SHP77 (cell line): Measurements from ENCODE around the gene ZBTB8A.
"Not testable (repeated sequence)": the region's sequence is repeated elsewhere in the genome, so short reads cannot be mapped to it uniquely, and the experiment has no call there.

Source experiments
- DNase-seq, 2 experiments: peaks; one replicate each; lab custom pipeline; 2025; lab: John Stamatoyannopoulos, UW

Gene ZBTB8A

DNA sequence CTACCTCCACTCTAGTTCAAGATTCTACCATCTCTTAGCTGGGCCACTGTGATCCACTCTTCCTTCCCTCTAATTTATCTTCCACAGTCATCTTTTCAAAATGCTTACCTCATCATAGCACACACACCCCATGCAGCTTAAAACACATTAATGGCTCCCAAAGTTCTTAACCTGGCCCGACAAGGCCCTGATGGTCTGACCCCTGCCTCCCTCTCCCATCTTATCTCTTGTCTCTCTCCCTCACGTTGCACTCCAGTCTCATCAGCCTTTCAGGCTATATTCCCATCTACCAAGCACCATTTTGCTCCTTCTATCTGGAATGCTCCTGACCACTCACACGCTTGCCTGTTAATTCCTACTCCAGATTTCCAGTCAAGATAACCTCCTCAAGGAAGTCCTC is 2.5 kb upstream of the ZBTB8A start:
- no peak for DNase-seq

DNA sequence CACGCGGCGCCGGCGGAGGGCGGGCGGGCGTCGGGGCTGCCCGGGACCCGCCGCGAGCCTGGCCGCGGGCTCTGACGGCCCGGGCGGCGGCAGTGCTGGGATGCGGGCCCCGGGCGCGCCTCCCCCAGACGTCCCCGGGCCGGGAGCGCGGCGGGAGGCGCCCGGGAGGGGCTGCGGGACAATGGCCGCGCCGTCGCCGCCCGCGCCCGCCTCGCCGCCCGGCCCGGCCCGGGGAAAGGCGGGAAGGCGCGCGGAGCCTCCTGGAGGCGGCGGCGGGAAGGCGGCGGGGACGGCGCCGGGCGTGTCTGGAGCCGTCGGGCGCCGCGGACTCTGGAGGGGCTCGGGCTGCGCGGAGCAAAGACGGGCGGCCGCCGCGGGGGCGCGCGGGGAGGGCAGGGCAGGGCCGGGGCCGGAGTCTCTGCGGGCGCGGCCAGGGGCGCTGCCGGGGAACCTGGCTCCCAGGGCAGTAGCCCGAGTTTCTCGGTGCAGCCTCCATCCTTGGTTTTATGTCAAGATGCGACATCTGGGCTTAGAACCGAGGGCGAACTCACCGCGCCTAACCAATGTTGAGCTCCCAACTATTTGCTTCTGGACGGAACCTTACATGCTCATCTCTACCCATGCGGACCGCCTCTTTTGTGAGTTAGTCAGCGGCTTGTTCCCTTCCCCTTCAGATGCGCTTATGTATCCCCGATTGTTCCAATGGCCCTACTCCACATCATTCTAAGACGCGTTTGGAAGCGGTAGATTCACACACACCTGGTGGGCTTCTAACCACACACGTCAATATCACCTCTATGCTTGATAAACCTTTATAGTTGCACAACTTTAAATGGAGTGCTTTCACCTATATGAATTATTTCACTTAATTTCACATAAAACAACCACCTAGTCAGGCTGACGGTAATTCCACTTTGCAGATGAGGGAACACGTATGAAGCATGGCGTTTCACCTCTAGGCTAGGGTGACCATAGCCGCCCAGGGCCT is 651 bp downstream of the ZBTB8A start:
- peak; percentile 8 to 33 for DNase-seq

DNA sequence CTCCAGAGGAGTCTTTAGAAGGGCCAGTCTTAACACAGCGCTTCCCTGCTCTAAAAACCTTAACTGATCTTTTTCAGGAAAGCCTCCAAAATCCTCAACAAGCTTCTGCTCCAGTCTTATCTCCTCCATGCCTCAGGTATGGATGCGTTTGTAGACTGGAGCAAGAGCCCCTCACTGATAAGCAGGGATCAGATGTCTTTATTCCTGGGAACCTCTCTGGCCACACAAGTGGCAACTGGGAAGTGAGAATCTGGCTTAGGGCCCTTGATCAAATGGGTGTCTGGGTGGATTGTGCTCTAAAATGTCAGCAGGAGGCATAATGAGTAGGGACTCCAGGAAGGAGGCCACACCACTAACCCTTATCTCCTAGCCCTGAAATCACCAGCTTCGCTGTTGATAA is 1.4 kb downstream of the ZBTB8A start:
- DNase-seq, result no peak

DNA sequence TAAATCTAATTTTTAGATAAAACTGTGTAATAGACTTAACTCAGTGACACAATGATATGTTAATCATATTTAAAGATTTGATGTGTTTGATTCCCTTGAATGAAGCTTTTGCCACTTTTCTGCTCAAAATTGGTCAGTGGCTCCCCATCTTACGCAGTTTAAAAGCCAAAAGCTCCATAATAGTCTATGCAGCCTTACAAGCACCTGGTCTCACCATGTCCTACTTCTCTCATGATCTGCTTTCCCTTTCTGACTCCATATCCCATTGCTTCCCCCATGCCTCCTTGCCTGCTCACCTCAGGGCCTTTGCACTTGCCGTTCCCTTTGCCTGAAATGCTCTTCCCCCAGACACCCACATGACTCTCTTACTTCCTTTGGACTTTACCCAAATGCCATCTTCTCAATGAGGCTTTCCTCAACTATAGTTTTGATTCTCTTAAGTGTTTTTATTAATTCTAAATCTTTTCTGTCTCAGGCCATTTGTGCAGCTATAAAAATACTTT is 1.9 kb downstream of the ZBTB8A start:
- DNase-seq, result no peak

DNA sequence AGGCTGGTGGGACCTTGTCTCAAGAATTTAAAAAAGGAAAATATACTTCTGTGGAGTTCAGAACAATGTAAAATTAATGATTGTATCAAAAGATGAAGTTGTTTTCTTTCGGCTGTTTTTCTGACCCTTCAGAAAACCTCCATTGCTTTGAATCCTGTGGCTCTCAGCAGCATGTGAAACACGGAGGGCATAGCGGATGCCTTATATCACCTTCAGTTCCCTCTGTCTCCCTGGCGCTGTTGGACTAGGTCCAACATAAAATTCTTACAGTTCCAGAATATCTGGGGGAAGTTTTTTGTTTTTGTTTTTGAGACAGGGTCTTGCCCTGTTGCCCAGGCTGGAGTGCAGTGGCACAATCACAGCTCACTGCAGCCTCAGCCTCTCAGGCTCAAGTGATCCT is 7.4 kb downstream of the ZBTB8A start:
- DNase-seq, result no peak

DNA sequence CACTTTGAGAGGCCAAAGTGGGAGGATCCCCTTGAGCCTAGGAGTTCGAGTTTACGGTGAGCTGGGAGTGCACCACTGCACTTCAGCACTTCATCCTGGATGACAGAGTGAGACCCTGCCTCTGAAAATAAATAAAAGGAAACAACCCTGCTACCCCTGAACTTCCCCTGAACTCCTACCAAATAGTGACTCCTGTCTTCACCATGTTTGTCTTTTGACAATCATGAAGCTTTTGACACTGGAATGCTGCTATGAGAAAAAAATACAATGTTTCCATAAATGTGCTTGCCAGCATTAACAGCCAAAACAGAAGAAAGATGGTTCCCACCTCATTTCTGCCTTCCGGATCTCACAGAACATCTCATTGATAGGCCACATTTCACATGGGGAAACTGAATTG is 10.4 kb downstream of the ZBTB8A start:
- no peak for DNase-seq

DNA sequence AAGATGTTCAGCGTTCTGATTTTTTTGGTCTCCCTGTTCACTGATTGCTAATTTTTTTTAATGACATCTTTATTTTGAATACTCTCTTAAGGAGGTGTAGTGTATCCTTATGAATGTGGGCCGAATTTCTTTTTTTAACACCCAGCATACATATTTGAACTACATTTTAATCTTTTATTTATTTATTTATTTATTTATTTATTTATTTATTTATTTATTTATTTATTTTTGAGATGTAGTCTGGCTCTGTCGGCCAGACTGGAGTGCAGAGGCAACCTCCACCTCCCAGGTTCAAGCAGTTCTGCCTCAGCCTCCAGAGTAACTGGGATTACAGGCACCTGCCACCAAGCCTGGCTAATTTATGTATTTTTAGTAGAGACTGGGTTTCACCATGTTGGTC is 15.1 kb downstream of the ZBTB8A start:
- no peak for DNase-seq

DNA sequence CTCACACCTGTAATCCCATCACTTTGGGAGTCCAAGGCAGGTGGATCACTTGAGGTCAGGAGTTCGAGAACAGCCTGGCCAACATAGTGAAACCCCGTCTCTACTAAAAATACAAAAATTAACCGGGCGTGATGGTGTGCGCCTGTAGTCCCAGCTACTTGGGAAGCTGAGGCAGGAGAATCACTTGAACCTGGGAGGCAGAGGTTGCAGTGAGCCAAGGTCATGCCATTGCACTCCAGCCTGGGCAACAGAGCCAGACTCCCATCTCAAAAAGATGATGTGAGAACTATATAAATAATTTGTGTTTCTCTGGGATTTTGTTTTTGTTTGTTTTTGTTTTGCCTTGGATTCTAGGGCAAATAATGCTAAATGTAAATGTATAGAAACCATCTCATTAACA is 17.8 kb downstream of the ZBTB8A start:
- not testable (repeated sequence) for DNase-seq

DNA sequence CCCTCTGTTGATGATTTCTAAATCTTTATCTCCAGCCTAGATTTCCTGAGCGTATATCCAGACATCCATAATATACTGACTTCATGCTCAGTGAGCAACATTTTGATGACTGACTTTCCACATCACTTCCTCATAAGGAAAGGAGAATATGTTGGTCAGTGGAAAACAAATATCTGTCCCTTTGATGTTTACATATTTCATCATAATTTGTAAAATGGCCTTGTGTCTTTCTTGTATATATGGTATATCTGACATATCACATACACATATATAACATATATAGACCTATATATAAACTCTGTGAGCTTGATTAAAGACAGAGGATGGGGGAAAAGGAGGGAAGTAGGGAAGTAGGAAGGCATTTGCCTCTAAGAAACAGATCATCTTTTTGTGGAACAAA is 18.6 kb downstream of the ZBTB8A start:
- no peak for DNase-seq

DNA sequence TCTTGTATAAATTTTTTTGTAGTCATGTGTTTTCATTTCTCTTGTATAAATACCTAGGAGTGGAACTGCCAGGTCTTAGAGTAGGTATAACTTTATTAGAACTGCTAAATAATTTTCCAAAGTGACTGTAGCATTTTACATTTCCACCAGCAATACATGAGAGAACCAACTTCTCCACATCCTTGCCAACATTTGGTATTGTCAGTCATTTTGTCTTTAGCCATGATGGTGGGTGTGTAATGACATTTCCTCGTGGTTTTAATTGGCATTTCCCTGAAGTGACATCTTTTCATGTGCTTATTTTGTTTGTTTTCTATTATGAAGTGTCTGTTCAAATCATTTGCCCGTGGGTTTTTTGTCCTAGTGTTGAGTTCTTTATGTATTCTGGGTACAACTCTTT is 29.7 kb downstream of the ZBTB8A start:
- no peak for DNase-seq

DNA sequence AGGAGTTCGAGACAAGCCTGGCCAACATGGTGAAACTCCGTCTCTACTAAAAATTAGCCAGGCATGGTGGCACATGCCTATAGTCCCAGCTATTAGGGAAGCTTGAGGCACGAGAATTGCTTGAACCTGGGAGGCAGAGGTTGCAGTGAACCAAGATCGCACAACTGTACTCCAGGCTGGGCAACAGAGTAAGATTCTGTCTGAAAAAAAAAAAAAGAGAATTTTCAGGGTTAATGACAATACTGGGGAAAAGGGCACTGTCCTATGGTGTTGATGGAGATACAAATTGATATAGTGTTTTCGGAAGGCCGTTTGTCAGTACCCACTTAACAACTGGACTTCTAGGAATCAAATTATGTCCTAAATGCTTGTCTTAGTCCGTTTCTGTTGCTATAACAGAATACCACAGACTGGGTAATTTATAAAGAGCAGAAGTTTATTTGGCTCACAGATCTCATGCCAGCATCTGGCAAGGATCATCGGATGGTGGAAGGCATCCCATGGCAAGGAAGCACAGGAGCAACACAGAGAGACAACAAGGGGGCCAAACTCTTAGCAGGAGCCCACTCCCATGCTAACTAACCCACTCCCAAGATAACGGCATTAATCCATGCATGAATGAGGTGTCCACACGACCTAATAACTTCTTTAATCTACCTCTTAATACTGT is 41.3 kb downstream of the ZBTB8A start:
- DNase-seq, result no peak

DNA sequence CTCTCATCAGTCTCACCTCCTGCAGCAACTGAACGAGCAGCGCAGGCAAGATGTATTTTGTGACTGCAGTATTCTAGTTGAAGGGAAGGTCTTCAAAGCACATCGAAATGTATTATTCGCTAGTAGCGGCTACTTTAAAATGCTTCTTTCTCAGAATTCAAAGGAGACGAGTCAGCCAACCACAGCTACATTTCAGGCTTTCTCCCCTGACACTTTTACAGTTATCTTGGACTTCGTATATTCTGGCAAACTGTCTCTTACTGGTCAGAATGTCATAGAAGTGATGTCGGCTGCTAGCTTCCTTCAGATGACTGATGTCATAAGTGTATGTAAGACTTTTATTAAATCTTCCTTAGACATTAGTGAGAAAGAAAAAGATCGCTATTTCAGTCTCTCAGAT is 53.7 kb downstream of the ZBTB8A start:
- DNase-seq, result no peak

DNA sequence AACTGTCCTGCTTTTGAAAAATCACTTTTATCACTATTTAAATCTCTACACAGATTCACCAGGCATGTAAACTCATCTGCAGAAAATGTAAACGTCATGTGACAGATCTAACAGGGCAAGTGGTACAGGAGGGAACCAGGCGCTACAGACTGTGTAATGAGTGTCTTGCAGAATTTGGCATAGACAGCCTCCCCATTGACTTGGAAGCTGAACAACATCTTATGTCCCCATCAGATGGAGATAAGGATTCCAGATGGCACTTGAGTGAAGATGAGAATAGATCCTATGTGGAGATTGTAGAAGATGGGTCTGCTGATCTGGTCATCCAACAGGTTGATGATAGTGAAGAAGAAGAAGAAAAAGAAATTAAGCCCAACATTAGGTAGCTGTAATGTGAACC is 60.8 kb downstream of the ZBTB8A start:
- no peak for DNase-seq

DNA sequence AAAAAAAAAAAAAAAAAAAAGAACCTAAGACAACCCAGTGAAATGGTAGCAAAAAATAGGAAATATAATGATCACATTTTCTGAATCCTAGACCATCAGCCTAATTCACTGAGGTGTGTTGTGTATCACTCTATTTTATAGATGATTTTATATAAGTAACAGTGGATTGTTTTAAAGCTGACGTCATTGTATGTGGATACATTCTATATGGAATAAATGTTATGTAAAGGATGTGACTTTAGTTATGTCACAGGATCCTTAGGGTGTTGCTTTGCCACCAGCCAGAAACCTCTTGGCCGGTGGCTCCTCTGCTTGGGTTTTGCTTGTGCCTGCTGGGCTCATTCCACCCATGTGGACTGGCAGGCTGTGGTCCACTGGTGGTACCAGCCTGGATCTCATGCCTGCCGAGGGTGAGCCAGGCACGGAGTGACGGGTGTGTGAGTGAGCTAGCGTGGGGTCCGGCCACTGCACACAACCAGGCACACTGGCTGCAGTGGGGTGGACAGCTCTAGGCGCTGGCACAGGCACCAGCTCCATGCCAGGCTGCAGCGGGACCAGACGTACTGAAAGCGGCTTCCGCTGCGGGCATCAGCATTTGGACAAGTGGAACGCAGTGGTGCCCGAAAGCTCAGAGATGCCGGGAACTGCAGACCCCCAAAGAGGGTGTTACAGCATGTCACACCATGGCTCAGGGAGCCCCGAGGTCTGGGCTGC is 66.6 kb downstream of the ZBTB8A start:
- DNase-seq, result no peak

DNA sequence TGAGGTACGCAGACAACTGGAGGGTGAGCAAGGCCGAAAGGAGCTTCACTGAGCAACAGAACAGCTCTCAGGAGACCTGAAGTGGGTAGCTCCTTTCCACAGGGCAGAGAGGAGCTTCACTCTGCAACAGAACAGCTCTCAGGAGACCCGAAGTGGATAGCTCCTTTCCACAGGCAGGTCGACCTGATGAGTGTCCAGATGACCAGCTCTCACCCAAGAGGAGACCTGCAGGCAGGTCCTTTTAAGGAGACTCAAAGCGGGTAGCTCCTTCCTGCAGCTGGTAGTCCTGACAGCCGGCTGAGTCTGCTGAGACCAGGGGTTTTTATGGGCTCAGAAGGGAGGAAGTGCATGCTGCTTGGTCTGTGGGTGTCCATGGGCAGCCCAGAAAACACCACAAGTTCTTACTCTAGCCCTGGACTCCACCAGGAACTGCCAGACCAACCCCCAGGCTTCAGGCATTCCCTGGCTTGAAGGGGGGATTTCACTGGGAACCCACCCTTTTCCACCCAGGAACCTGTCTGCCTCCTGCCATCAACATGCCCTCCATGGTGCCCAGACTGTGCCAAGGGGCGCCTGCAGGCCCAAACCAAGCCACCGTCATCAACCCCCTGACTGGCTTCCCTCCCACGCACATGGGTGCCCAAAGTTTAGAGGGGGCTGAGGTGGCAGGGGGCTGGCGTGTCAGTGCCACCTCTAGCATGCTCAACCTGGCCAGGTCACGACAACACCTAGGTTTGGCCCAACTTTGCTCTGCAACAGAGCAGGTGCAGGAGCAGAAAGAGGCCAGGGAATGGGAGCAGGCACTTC is 67.5 kb downstream of the ZBTB8A start:
- no peak for DNase-seq

DNA sequence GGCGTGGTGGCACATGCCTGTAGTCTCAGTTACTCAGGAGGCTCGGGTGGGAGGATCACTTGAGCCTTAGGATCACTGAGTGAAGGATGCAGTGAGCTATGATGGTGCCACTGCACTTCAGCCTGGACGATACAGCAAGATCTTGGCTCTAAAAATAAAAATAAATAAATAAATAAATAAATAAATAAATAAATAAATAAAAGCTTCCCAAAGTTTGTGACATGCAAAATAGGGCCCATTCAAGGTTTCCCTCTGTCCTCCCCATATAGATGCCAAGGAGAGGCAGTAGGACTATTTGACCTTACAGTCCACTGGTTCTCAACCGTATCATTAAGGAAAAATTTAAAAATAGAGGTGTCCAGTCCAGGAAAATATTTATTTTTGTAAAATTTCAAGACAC is 70.0 kb downstream of the ZBTB8A start:
- DNase-seq, result no peak

DNA sequence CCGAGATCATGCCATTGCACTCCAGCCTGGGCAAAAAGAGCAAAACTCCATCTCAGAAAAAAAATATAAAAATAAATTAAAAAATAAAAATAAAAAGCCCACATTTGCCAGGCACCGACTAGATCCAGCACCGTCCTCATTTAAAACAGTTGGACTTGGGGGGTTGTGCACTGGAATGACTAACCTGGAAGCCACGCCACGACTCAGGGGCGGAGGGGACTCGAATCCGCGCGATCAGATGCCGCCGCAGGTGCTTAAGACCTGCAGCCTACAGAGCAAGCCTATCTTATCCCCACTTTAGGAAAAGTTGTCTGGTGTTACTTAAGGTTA is 72.6 kb downstream of the ZBTB8A start:
- no peak for DNase-seq

DNA sequence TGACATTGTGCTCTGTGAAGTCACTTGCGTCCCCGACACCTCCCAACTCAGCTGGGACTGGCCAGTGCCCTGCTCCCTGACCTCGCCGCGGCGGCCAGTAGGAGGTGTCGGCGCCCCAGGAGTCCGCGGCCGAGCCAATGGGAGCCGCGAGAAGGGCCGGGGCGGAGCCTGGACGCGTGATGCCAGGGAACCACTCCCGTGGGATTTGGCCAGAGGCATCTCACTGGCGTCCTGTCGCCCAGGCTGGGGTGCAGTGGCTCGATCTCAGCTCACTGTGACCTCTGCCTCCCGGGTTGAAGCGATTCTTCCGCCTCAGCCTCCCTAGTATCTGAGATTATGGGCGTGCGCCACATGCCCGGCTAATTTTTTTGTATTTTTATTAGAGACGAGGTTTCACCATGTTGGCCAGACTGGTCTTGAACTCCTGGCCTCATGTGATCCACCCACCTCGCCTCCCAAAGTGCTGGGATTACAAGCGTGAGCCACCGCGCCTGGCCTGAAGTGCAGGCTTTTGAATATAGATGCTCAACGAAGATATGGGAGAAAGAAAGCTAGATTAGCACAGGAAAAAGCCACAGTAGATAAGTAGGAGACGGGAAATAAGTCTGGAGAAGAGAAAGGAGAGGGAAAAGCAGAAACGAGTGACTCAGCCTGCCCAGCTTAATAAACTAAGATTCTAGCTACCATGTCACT is 73.1 kb downstream of the ZBTB8A start:
- DNase-seq, result peak; percentile 84 to 91

DNA sequence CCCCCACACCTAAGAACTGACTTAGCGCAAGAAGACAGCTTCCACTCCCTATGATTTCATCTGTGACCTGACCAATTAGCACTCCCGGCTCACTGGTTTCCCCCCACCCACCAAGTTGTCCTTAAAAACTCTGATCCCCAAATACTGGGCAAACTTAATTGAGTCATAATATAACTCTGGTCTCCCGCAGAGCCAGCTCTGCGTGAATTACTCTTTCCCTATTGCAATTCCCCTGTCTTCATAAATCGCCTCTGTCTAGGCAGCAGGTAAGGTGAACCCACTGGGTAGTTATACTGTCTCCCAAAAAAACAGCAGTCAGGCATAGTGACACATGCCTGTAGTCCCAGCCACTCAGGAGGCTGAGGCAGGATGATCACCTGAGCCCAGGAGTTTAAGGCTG is 74.2 kb downstream of the ZBTB8A start:
- DNase-seq, result no peak

DNA sequence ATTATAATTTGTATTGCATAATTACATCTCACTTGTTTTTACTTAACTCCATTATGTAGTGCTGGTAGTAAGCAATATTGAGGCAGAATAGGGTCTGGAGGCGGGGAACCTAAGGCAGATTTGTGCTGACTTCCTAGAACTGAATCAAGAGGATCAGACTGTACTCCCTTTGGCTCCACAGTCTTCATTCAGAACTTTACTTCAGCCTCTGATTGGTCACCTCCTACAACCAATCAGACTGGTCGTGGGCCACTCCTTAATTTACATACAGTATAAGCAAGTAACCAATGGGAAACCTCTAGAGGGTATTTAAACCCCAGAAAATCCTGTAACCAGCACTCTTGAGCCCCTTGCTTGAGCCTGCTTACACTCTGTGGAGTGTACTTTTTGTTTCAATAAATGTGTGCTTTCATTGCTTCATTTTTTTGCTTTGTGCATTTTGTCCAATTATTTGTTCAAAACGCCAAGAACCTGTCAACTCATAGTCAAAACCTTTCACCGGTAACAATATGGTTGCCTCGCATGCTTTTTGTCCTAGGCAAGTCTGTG is 79.5 kb downstream of the ZBTB8A start:
- no peak for DNase-seq
